Ammon's horn (tissue), 1 donor: ENCODE measurements around the gene ODF2L.
A peak's percentile ranks its signal among the peaks of the same experiment; 100 is the strongest.
"Not testable (repeated sequence)": the region's sequence is repeated elsewhere in the genome, so short reads cannot be mapped to it uniquely, and the experiment has no call there.

Source experiments
- DNase-seq: peaks from one replicate; pipeline ENCODE4 v3.0.0-alpha.2; 2016; ENCODE audit warnings: low spot score

ODF2L gene

DNA sequence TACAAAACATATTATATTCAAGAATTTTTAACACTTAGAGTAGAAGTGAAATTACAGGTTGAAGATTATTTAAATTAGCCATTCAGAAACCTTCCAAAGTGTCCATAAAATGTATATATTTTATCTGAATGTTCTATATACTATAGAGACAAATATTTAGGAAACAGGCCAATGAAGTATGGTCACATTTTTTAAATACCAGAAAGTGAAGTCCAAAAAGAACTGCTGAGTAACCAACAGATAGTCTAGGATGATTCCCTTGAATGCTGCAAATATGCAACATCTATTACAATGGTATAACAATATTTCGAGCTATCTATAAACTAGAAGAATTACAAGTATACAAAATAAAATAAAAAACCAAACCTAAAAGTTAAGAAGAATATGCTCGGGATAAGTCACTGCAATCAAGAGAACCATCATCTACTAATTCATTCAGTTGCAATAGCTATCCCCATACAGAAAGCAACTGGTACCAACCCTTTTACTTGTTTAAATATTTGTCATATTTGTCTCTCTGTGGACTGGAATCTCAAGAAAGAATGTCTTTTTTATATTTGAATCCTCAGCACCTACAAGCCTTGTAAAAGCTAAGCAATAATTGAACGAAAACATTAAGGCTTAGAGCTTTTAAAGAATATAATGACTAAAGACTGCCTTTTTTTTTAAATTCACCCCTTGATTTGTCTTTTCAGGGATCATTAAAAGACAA is 8.1 kb downstream of the ODF2L start:
- DNase-seq = no peak

DNA sequence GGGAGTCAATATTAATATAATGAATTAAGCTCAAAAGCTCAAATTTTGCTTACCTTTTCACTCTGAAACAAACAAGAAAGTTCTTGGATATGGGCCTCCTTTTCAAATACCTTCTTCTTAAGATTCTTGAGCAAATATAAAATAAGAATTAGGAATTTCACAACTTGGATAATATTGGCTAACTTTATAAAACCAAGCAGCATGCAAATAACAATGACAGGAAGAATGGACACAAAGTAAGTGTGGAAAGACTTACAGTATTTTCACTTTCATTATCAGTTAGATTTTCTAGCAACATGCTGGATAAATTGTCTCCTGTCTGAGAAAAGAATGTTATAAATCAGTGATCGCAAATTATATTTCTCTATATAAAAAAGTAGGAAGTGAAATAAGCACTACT is 13.2 kb downstream of the ODF2L start:
- no peak for DNase-seq

DNA sequence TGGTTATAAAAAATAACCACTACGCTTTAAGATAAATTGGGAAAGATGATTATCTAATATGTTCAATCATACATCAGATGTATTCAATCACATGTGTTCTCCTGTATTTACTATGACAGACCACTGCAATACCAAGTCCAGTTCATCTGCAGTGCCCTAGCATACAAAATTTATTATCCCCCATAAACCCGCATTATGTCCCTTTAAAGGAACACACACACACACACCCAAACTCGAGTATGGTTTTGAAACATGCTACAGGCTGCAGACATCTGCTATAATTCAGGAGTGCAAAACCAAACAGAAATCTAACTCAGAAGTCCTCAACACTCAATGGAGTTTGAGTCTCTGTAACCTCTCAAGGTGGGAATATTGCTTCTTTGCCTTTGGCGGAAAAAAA is 14.9 kb downstream of the ODF2L start:
- no peak for DNase-seq

DNA sequence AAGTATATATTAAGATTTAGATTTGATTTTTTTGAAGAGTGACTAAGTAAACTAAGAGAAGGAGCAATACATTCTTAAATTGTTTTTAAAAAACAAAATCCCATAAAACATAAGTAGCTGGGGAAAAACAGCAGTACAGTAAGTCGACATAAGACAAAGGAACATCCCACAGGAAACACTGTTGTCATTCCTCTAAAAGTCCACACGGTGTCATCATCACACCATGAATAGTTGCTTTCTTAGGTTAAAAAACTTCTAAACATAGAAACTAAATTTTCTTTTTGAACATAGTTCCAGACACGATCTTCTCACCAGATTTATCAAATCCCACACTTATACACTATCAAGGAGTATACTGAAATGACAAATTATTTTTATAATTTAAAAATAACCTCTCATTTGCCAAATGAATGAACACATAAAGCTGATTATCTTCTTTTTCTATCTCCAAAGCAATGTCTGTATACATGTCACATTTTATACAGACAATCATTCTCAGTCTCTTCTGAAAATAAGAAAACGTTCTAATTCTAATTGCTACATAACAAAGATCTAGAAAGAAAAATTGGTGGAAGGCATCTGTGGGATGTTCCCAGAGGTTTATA is 15.8 kb downstream of the ODF2L start:
- DNase-seq = peak; percentile 79

DNA sequence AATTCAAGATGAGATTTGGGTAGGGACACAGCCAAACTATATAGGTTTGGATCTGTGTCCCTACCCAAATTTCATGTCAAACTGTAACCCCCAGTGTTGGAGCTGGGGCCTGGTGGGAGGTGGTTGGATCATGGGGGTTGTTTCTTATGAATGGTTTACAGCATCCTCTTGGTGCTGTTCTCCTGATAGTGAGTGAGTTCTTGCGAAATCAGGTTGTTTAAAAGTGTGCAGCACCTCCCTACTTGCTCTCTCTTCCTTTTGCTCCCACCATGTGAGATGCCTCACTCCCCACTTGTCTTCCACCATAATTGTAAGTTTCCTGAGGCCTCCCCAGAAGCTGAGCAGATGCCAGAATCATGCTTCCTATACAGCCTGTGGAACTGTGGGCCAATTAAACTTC is 17.3 kb downstream of the ODF2L start:
- no peak for DNase-seq

DNA sequence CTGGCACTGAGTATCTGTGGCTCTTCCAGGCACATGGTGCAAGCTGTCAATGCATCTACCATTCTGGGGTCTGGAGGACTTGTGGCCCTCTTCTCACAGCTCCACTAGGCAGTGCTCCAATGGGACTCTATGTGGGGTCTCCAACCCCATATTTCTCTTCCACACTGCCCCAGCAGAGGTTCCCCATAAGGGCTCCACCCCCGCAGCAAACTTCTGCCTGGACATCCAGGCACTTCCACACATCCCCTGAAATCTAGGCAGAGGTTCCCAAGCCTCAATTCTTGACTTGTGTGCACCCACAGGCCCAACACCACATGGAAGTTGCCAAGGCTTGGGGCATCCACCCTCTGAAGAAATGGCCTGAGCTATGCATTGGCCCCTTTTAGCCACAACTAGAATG is 18.8 kb downstream of the ODF2L start:
- DNase-seq = no peak

DNA sequence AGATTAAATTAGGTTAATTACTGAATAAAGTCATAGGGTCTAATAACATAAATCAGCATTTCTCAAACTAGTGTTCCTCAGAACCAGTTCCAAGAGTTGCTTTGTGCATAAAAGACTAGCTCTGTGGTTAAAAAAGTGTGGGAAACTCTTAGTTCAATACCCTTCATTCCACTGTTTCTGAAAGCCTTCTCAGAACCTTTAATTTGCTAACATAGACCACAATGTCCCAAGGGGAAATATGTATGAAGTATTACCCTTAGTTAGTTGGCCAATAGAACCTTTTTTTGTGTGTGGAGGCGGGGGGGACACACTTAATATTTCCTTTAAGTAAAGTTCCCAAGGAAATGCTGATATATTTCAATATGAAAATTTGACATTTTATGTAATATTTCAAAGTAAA is 20.4 kb downstream of the ODF2L start:
- DNase-seq = no peak

DNA sequence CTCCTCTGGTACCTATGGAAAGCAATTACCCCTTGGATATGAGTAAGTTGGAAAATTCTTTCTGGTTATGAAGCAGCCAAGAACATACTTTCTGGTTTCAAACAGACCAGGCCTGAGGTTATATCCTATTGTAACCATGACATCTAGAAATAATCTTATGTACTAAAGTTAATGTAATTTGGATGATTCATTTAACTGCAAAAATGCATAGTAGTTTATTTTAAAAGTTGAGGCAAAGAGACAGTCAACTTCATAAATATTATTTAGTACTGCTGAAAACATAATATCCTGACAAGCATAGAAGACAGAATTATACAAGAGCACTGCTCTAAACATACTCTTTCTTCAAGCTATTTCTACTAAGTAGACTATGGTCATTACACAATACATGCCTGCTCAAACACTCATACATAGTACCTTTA is 25.5 kb downstream of the ODF2L start:
- no peak for DNase-seq

DNA sequence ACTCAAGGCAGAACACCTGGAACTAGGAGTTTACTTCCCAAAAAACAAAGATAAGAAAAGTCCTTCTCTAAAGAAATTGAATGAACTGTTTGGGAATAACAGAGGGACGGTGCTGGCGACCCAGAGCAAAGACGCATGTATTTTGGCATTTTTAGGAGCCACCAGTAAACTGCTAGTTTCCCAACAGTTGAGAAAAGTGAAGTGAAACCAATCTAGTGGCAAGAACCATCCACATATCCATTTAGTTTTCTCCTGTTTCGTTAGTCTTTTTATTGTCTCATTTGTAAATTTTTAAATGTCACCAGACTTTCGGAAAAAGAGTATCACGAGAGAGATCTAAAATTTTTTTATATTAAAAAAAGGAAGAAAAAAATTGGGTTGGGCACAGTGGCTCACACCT is 30.2 kb downstream of the ODF2L start:
- DNase-seq = no peak

DNA sequence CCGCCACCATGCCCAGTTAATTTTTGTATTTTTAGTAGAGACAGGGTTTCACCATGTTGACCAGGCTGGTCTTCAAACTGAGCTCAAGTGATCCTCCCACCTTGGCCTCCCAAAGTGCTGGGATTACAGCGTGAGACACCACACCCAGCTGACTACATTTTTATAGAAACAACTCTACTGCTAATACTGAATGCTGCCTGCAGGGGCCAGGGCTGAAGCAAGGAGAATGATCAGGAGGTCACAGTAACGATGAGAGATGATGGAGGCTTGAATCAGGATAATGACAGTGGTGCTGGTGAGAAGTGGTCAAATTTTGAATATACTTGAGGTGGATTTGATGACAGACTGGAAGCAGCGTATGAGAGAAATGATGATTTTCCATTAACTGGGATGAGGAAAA is 33.3 kb downstream of the ODF2L start:
- DNase-seq = no peak

DNA sequence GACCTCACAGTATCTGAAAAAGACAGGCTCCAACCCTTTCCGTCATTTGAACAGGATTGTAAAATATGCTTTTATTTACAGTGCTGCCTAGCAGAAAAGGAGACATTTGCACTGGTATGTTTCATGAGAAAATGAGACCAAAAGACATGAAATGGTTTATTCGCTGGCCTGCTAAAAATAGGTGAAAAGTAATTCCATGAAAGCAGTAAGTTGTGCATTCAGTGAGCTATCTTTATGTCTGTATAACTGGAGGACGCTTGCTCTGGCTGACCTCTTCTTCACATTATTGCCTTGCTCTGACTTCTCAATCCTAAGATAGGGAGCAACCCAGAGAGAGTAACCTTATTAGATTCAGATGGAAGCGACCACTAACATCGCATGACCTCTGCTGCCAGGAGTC is 38.3 kb downstream of the ODF2L start:
- no peak for DNase-seq

DNA sequence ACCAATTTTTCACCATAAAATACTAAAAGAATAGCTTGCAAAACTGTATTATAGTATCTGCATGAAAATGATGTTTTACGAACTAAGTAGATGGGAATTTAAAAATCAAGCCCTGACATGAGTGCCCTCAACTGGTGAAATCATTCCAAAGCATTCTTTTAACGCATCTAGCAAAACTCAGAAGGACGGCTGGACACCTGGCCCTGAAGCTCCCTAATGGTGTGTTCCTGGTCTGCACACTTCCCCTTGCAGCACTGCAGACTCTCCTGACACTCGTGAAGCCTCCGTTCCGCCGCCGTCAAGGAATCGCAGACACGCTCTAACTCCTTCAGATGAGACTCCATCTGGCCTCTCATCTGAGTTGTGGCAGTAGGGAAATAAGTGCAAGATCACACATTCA is 39.9 kb downstream of the ODF2L start:
- no peak for DNase-seq

DNA sequence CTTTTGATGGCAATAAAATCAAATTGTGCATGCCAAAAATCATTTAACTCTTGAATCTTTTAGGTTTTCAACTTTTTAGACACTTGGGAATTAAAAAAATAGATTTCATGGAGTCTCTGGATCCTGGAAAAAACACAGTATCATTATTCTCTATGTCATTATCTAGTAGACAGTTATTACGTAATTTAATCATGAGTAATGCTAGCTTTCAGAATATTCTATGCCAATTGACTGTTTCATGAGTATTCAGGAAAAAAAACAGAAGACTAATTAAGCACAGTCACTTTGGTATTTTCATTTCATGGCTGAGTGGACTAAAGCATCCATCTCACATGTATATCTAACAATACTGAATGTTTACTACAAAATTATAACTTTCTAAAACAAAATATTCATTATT is 44.0 kb downstream of the ODF2L start:
- no peak for DNase-seq

DNA sequence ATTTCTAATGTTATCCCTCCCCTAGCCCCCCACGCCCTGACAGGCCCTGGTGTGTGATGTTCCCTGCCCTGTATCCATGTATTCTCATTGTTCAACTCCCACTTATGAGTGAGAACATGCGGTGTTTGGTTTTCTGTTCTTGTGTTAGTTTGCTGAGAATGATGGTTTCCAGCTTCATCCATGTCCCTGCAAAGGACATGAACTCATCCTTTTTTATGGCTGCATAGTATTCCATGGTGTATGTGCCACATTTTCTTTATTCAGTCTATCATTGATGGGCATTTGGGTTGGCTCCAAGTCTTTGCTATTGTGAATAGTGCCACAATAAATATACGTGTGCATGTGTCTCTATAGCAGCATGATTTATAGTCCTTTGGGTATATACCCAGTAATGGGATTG is 45.9 kb downstream of the ODF2L start:
- DNase-seq = not testable (repeated sequence)

DNA sequence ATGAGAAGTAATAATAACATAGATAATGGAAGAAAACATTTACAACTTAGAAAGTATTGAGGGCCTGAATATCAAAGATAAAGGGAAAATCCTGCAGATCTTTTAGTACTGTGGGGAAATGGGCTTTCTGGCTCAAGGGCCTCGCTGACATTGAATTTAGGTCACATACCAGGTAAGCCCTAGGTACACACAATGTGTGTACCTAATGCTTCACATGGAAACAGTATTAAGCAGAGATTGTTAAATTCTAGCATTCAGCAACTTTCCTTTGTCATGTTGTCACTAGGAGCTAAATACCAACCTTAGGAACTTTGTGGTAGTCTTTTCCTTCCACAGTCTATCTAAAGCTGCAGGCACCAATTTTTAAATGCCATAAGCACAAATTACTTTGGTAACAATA is 49.7 kb downstream of the ODF2L start:
- no peak for DNase-seq

DNA sequence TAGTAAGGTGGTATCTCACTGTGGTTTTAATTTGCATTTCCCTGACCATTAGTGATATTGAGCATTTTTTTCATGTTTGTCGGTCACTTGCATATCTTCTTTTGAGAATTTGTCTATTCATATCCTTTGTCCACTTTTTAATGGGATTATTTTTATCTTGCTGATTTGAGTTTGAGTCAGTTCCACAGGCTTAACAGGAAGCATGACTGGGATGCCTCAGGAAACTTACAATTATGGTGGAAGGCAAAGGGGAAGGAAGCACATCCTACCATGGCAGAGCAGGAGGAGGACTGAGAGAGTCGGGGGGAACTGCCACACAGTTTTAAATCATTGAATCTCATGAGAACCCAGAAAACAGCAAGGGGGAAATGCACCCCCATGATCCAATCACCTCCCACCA is 51.1 kb downstream of the ODF2L start:
- no peak for DNase-seq

DNA sequence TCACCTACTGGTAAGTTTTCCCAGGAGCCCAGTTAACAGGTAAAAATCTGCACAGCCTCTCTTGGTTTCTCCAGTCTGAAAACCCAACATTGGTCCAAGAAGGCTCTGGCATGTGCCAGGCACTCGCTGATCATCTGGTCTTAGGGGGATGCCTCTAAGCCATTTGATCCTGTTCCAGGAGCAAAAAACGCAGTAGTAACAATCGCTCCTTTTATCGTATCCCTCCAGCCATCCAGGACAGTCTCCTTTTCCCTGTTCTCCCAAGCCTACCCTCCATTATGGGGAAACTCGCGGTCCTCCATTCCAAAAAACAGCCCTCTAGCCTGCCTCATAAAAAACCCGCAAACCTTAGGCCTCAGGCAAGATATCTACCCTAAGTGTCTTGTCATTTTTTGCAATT is 56.2 kb downstream of the ODF2L start:
- no peak for DNase-seq

DNA sequence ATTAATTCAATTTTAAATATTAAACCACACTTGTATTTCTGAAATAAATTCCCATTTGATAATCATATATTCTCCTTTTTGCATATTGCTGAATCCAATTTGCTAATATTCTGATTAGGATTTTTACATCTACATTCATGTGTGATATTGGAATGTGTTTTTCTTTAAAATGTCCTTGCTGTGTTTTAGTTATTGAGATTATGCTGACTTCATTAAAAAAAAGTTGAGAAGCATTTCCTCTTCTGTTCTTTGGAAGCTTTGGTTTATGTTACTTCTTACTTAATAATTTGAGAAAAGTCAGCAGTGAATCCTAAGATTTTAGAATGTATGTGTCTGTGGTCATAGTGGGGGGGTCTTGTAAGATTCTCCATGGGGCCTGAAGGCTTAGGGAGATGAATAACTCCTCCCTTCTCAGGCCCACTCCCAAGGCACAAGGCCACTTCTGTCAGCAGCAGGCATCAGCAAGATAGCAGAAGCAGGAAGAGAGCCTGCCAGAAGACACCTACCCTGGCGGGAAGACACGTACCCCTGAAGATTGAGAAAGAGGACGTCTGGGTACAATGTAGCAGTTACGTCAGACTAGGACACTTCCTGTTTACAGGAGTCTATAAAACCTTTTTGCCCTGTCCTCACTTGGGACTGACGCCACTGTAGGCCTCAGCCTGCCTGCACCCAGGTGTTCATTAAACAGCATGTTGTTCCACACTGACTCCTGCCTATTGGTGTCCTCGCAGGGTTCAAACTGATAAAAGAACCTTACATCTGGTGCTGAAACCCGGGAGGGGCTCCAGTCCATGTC is 56.9 kb downstream of the ODF2L start:
- no peak for DNase-seq

DNA sequence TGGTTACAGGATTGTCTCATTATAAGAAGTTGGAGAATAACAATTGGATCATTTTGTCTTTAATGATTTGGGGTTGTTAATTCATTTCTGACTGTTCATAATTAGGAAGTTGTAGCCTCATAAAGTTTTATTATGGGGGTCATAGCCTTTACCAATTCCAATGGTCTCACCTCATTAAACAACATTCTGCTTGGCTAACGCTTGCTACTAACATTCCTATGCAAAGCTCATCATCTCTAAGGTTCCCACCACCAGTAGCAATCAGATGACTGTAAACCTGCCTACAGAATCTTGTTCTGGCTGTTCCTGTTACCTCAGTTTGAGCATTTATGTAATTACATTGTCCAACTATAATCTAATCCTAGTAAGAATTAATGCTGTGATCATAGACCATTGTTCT is 60.2 kb downstream of the ODF2L start:
- no peak for DNase-seq

DNA sequence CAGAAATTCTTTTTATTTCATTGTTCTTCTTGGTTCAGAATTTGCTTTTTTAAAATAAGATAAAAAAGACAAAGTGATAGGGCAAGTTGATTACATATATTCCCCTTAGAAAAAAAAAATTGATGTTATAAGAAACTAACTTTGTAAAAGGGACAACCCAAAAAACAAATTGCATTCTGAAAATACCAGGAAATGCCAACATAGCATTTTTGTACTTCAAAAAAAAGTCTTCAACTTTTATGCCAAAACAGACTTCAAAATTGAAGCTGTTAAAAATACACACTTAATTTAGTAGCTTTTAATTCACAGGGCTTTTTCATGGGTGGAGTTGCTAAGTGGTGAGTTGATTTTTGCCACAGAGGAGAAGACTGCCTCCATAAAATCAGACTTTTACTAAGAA is 70.9 kb downstream of the ODF2L start:
- no peak for DNase-seq

DNA sequence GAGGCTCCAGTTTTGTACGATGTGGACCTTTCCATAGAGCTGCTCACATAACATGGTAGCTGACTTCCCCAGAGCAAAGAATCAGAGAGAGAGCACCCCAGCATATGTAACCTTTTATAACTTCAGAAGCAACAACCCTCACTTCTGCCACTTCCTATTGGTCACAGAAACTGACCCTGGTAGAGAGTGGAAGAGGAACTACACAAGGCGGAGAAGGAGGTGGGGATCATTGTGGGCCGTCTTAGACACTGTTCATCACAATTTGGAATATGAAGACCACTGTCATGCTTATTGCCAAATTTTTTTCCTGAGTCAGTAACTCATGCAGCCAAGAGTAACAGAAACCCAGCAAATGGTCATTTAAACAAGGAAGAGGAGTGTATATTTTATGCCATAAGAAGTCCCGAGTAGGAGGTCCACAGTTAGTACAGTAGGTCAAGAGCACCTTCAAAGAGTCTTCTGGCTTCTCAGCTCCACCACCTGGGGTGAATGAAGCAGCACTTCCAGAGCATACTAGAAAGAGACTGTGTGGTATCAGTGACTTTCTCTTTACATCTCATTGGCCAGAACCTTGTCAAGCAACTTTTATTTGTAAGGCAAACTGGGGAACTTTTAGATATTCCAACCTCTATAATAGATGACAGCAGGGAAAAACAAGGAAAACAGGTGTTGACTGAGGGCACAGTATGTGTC is 71.8 kb downstream of the ODF2L start:
- no peak for DNase-seq

DNA sequence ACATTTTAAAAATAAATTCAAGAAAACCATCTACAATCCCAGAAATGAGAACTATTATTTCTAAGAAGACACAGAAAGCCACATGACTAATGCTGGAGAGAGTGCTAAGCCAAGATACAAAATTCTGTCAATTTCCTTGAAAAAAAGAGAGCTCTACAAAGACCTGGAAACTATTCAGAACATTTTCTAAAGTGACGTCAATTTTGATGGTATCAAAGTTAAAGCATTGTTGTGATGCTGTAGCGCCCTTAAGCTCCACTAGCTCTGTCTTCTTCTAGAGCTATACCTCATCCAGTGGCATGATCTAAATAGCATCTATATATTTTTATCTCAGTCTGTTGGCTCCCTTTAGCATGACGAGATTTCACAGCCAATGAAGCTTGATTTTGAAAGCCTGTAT is 73.9 kb downstream of the ODF2L start:
- no peak for DNase-seq

DNA sequence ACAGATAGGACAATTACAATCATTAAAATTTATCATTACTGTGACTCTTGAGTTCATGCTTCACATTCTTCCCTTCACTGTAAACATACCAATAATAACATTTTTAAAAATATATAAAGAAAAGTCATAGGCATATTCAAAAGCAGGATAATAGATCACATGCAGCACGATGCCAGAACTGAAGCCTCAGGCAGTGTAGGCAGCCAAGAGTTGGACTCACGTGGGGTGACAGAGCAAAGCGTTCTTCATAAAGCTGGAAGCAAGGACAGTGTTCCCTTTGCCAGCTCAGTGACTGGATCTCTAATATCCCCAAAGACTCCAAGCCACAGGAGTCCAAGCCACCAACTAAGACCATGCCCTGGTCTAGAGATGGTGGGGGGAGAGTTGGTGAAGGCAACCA is 77.7 kb downstream of the ODF2L start:
- DNase-seq = no peak
